ENCODE results near the gene MEX3B.

- TF ChIP-seq SMC3 (IDR thresholded peaks at IDR 0.05; ENCODE audit: low read depth, low read length) (no peak), CTCF (IDR thresholded peaks at IDR 0.05) (no peak), JUND (IDR thresholded peaks at IDR 0.05) (no peak)
These were observed 15.6 kb downstream of the MEX3B start for GRCh38 chr15:82030176-82030575.
